WTC11 (cell line): Measurements from ENCODE around the gene MET.

Experiments used
- FOXK1 ChIP-seq: sonication (generic); formaldehyde crosslinking; IDR thresholded peaks from 2 replicates; pipeline ENCODE4 v1.8.0; 2022; ENCODE audit warnings: mild to moderate bottlenecking, moderate library complexity, missing genetic modification reagents
- IRF2 ChIP-seq: sonication (generic); formaldehyde crosslinking; IDR thresholded peaks from 2 replicates; pipeline ENCODE4 v1.8.0; 2022; ENCODE audit warnings: low read depth, missing genetic modification reagents, borderline replicate concordance
- KAT7 ChIP-seq: sonication (generic); formaldehyde crosslinking; IDR thresholded peaks from 2 replicates; pipeline ENCODE4 v1.8.1; 2023; ENCODE audit warnings: missing genetic modification reagents, mild to moderate bottlenecking, borderline replicate concordance
- NFE2L1 ChIP-seq: sonication (generic); formaldehyde crosslinking; IDR thresholded peaks from 2 replicates; pipeline ENCODE4 v1.8.1; 2023; ENCODE audit warnings: missing genetic modification reagents
- NR2C2 ChIP-seq: sonication (generic); formaldehyde crosslinking; IDR thresholded peaks from 2 replicates; pipeline ENCODE4 v1.8.0; 2022; ENCODE audit warnings: mild to moderate bottlenecking, missing genetic modification reagents
- TF ChIP-seq, protein P1 (sequence below): fragments of 200-600 bp; IDR thresholded peaks from 2 replicates; pipeline ENCODE4 v1.8.0; 2022; ENCODE audit warnings: antibody characterized with exemption
- TF ChIP-seq, protein P2 (sequence below): sonication (generic); formaldehyde crosslinking; IDR thresholded peaks from 2 replicates; pipeline ENCODE4 v1.8.0; 2023; ENCODE audit warnings: missing genetic modification reagents, mild to moderate bottlenecking, borderline replicate concordance
- TF ChIP-seq, protein P3 (sequence below): sonication (generic); formaldehyde crosslinking; IDR thresholded peaks from 2 replicates; pipeline ENCODE4 v1.8.1; 2023; ENCODE audit warnings: mild to moderate bottlenecking, missing genetic modification reagents, moderate library complexity
- TF ChIP-seq, protein P4 (sequence below): fragments of 250-450 bp; sonication (Bioruptor Pico); IDR thresholded peaks from 2 replicates; pipeline ENCODE4 v1.9.0; 2021; ENCODE audit warnings: mild to moderate bottlenecking, borderline replicate concordance
- TF ChIP-seq, protein P5 (sequence below): sonication (generic); formaldehyde crosslinking; IDR thresholded peaks from 2 replicates; pipeline ENCODE4 v1.8.1; 2022; ENCODE audit warnings: missing genetic modification reagents, borderline replicate concordance

DNA sequence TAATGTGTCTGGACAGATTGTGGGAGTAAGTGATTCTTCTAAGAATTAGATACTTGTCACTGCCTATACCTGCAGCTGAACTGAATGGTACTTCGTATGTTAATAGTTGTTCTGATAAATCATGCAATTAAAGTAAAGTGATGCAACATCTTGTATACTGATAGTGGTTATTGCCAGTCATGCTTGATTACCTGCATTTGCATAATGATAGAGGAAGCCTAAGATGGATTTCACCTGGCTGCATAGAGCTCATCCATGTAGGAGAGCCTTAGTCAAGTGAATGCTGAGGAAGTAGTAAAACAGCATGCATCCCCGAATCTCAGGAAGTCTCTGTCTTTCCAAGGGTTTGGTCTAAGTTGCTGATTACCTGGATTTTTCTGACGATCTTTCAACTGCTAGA, 126.2 kb downstream of the MET start:
- TF ChIP-seq KAT7 (CRISPR knock-in tag) (no peak), IRF2 (CRISPR knock-in tag) (no peak), NFE2L1 (CRISPR knock-in tag) (no peak), NR2C2 (CRISPR knock-in tag) (no peak), FOXK1 (CRISPR knock-in tag) (no peak)
- TF ChIP-seq, protein P1, sequence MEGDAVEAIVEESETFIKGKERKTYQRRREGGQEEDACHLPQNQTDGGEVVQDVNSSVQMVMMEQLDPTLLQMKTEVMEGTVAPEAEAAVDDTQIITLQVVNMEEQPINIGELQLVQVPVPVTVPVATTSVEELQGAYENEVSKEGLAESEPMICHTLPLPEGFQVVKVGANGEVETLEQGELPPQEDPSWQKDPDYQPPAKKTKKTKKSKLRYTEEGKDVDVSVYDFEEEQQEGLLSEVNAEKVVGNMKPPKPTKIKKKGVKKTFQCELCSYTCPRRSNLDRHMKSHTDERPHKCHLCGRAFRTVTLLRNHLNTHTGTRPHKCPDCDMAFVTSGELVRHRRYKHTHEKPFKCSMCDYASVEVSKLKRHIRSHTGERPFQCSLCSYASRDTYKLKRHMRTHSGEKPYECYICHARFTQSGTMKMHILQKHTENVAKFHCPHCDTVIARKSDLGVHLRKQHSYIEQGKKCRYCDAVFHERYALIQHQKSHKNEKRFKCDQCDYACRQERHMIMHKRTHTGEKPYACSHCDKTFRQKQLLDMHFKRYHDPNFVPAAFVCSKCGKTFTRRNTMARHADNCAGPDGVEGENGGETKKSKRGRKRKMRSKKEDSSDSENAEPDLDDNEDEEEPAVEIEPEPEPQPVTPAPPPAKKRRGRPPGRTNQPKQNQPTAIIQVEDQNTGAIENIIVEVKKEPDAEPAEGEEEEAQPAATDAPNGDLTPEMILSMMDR: no peak
- TF ChIP-seq, protein P2, sequence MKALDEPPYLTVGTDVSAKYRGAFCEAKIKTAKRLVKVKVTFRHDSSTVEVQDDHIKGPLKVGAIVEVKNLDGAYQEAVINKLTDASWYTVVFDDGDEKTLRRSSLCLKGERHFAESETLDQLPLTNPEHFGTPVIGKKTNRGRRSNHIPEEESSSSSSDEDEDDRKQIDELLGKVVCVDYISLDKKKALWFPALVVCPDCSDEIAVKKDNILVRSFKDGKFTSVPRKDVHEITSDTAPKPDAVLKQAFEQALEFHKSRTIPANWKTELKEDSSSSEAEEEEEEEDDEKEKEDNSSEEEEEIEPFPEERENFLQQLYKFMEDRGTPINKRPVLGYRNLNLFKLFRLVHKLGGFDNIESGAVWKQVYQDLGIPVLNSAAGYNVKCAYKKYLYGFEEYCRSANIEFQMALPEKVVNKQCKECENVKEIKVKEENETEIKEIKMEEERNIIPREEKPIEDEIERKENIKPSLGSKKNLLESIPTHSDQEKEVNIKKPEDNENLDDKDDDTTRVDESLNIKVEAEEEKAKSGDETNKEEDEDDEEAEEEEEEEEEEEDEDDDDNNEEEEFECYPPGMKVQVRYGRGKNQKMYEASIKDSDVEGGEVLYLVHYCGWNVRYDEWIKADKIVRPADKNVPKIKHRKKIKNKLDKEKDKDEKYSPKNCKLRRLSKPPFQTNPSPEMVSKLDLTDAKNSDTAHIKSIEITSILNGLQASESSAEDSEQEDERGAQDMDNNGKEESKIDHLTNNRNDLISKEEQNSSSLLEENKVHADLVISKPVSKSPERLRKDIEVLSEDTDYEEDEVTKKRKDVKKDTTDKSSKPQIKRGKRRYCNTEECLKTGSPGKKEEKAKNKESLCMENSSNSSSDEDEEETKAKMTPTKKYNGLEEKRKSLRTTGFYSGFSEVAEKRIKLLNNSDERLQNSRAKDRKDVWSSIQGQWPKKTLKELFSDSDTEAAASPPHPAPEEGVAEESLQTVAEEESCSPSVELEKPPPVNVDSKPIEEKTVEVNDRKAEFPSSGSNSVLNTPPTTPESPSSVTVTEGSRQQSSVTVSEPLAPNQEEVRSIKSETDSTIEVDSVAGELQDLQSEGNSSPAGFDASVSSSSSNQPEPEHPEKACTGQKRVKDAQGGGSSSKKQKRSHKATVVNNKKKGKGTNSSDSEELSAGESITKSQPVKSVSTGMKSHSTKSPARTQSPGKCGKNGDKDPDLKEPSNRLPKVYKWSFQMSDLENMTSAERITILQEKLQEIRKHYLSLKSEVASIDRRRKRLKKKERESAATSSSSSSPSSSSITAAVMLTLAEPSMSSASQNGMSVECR: no peak
- TF ChIP-seq, protein P3, sequence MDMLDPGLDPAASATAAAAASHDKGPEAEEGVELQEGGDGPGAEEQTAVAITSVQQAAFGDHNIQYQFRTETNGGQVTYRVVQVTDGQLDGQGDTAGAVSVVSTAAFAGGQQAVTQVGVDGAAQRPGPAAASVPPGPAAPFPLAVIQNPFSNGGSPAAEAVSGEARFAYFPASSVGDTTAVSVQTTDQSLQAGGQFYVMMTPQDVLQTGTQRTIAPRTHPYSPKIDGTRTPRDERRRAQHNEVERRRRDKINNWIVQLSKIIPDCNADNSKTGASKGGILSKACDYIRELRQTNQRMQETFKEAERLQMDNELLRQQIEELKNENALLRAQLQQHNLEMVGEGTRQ (CRISPR knock-in tag): no peak
- TF ChIP-seq, protein P4, sequence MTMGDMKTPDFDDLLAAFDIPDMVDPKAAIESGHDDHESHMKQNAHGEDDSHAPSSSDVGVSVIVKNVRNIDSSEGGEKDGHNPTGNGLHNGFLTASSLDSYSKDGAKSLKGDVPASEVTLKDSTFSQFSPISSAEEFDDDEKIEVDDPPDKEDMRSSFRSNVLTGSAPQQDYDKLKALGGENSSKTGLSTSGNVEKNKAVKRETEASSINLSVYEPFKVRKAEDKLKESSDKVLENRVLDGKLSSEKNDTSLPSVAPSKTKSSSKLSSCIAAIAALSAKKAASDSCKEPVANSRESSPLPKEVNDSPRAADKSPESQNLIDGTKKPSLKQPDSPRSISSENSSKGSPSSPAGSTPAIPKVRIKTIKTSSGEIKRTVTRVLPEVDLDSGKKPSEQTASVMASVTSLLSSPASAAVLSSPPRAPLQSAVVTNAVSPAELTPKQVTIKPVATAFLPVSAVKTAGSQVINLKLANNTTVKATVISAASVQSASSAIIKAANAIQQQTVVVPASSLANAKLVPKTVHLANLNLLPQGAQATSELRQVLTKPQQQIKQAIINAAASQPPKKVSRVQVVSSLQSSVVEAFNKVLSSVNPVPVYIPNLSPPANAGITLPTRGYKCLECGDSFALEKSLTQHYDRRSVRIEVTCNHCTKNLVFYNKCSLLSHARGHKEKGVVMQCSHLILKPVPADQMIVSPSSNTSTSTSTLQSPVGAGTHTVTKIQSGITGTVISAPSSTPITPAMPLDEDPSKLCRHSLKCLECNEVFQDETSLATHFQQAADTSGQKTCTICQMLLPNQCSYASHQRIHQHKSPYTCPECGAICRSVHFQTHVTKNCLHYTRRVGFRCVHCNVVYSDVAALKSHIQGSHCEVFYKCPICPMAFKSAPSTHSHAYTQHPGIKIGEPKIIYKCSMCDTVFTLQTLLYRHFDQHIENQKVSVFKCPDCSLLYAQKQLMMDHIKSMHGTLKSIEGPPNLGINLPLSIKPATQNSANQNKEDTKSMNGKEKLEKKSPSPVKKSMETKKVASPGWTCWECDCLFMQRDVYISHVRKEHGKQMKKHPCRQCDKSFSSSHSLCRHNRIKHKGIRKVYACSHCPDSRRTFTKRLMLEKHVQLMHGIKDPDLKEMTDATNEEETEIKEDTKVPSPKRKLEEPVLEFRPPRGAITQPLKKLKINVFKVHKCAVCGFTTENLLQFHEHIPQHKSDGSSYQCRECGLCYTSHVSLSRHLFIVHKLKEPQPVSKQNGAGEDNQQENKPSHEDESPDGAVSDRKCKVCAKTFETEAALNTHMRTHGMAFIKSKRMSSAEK (CRISPR knock-in tag): no peak
- TF ChIP-seq, protein P5, sequence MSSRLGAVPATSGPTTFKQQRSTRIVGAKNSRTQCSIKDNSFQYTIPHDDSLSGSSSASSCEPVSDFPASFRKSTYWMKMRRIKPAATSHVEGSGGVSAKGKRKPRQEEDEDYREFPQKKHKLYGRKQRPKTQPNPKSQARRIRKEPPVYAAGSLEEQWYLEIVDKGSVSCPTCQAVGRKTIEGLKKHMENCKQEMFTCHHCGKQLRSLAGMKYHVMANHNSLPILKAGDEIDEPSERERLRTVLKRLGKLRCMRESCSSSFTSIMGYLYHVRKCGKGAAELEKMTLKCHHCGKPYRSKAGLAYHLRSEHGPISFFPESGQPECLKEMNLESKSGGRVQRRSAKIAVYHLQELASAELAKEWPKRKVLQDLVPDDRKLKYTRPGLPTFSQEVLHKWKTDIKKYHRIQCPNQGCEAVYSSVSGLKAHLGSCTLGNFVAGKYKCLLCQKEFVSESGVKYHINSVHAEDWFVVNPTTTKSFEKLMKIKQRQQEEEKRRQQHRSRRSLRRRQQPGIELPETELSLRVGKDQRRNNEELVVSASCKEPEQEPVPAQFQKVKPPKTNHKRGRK (CRISPR knock-in tag): no peak
